ENCODE results near the gene ZMIZ1.

The ZMIZ1 gene

DNA sequence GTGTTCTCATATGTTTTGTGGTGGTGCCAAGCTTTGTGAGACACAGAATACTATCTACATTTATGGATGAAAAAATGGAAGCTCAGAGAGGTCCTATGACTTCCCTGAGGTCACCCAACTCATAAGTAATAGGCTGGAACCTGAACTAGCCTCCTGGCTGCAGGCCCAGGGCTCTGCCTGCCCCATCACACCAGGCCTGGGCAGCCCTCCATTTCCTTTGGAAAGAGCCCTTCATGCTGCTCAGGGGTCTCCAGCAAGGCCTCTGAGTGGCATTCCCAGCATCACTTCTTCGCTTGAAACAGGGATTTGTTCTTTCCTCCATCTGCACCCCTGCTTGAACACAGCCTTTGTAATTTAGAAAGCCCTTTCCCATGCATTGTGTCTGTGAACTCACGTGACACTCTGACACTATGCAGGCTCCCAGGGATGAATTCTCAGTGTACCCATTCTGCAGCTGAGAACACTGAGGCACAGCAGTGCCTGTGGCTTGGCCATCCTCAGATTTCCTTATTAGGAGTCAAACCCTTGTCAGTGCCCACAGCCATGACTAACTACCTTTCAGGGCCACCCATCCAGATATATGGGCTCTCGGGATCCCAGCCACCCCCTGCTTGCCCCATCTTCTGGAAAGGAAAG lies 150.7 kb downstream of the ZMIZ1 start:
- no peak for DNase-seq

DNA sequence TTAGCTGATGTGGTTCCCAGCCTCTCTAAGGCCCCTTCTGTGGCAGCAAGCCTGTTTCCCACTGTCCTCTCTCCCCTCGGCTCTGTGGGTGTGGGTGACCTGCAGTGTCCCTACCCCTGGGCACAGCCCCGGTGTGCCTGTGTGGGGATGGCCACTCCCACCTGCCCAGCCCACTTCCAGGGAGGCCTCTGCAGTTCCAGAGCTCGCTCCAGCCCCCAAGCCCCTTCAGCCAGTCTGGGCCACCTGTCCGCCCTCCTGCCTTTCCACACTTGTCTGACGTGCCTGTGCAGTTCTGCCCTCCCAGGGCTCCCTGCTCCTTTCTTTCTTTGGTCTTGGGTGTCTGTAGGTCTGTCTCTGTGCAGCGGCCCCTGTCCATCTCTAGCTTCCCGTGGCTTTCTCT lies 151.5 kb downstream of the ZMIZ1 start:
- DNase-seq = no peak

- DNase-seq = no peak
Measured at GRCh38 chr10:79221110-79222051, 152.6 kb downstream of the ZMIZ1 start.

- DNase-seq = no peak
Measured at GRCh38 chr10:79222186-79222585, 153.4 kb downstream of the ZMIZ1 start.

GRCh38 chr10:79223091-79224048 lies 154.6 kb downstream of the ZMIZ1 start:
- no peak for DNase-seq

DNA sequence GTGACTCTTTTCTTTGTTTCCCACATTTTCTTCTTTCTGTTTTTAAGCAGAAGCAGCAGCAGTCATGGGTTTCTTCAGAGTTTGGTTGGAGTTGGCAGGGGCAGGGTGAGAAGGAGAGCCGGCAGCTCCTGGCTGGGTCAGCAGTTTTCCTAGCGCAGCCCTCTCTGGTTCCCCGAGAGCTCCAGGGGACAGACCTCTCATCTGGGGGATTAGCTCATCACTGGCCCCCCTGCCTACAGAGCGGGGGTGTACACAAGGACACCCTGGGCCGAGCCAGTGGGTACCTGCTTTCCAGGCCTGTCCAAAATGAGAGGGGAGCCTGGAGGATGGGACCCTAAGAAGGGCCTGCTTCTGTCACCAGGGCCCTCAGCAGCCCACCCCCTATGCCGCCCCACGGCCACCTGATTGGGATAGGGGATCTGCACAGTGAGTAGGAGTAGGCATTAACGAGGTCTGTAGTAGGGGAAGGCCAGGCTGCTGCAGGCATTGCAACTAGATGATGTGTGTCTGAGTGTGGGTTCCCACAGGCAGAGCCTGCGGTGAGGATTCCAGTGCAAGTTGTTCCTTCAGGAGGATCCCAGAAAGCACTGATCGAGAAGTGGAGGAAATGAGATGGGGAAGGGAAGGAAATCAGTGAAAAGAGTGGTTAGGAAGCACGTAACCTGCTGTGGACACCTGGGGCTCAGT lies 155.6 kb downstream of the ZMIZ1 start:
- DNase-seq = no peak

- DNase-seq = no peak
Measured at GRCh38 chr10:79224992-79225391, 156.2 kb downstream of the ZMIZ1 start.

DNA sequence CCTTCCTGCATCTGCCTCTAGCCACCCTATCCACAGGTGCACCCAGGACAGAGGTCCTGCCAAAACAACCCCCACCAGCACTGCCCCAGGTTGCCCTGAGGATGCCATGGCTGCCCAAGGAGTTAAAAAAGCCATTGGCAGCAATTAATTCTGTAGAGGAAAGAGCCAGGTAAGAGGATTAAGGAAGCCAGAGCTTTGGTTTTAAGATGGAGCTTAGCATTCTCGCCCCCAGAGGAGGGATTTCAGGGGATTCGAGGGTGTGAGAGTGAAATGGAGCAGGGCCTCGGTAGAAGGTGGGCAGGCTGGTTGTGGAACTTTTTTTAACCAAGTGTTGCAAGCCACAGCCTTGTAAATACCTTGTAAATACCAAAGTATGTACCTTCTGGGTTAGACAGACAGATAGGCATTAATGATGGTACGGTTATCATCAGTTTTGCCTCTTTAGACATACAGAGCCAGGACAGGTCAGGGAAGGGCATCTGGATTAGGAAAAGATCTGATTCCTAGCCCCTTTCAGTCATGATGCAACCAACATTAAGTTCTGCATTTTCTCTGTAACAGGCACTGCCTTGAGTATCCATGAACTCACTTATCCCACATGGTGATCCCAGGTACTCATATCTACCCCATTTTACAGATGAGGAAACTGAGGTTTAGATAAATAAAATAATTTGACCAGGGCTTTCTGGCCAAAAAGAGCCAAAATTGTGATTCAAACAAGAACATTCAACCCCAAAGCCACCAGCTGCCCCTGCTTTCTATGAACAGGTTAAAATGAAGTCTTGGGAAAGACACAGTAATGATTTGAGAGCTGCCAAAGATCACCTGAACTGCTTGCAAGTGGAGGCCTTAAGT lies 157.9 kb downstream of the ZMIZ1 start:
- DNase-seq = no peak

DNA sequence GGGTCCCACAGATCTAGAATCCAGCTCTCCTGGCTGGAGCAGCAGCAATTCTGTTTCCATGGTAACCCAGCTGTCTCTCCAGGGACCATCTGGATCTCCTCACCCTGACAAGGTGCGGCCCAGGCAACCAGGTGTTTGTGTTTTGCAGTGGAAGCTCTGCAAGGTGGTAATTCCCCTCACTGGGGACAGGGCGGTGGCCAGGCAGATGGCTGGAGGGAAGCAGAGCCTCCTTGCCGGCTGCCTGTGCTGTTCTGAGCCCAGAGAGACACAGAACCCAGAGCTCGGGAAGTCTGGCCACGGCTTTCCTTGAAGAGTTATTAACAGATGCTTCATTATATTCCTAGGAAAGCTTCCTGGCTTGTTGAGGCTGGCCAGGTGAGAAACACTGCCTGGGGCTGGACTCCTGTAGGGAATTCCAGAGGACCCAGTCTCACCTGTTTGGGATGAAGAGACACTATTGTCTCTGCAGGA lies 160.3 kb downstream of the ZMIZ1 start:
- DNase-seq = no peak

DNA sequence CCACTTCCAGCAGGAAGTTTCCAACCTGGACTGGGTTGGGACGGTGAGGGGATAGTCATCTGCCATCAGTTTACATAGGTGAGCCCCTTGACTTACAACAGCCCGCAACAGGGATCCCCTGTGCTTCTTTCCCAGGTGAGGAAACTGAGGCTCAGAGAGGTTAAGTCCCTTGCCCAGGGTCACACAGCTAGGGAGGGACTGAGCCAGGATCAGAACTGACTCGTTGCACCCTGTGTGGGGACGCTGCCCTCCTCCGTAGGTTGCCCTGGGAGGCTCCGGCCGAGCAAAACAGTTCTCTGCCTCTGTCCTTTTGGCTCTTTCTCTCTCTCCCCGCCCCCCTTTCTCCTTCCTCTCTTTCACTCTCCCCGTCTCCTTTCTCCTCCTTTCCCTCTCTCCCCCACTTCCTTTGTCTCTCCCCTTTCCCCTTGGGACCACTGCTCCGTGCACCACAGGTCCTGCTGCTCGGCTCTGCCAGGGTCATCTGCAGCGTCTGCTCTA lies 161.1 kb downstream of the ZMIZ1 start:
- DNase-seq = no peak

DNA sequence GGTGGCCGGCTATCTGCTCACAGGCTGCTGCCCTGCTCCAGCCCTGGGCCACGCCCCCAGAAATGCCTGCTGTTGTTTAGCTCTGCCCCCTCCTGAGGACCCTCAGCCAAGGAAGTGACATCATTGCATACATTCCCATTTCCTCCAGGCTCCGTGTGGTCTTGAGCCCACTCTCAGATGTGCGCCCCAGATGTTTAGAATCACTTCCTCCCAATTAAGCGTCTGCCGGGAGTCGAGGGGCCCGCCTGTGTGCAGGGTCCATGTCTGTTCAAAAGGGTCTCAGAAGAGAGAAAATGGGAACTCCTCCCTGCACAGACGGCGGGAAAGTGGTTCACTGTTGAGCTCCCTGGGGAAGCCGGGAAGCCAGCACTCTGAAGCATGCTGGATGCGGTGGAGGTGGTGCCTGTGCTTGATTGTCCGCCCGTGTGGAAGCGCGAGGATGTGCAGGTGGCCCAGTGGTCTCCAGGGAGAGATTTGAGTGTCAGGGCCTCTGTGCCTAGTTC lies 161.6 kb downstream of the ZMIZ1 start:
- DNase-seq = no peak

DNA sequence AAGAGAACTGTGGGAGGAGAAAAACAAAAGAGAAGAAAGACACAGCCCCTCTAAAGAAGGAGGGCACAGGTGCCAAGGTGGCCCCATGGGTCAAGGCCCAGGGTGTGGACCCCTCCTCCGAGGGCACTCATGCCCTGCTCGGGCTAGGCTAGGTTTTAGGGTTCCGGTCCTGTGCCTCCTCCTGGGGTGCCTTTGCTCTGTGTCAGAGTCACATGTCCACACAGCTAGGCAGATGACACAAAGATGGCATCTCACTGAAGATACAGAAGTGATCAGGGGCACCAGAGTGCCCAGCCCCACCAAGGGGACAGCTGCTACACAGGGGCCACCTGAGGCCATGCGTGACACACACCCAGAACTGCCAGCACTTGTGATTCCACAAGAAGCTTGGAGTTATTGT lies 162.1 kb downstream of the ZMIZ1 start:
- DNase-seq = no peak

DNA sequence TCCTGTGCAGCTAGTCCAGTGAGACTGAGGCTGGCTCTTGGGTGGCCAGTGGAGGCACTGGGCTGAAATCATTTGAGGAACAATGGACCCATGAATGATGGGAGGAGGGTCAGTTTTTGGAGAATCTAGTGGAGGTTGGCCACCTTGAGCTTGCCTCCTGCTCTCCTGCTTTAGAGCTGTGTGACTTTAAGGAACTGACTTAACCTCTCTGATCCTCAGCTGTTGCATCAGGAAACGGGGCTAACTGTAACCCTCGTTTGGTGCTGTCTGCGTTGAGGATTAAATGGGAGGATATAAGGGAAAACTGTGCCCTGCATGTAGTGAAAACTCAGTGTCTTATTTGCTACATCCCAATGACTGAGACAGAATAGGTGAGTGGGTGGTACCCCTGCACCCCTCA lies 163.1 kb downstream of the ZMIZ1 start:
- DNase-seq = no peak

- no peak for DNase-seq
Measured at GRCh38 chr10:79232864-79233263, 164.1 kb downstream of the ZMIZ1 start.

- no peak for DNase-seq
Measured at GRCh38 chr10:79234391-79235315, 165.9 kb downstream of the ZMIZ1 start.

DNA sequence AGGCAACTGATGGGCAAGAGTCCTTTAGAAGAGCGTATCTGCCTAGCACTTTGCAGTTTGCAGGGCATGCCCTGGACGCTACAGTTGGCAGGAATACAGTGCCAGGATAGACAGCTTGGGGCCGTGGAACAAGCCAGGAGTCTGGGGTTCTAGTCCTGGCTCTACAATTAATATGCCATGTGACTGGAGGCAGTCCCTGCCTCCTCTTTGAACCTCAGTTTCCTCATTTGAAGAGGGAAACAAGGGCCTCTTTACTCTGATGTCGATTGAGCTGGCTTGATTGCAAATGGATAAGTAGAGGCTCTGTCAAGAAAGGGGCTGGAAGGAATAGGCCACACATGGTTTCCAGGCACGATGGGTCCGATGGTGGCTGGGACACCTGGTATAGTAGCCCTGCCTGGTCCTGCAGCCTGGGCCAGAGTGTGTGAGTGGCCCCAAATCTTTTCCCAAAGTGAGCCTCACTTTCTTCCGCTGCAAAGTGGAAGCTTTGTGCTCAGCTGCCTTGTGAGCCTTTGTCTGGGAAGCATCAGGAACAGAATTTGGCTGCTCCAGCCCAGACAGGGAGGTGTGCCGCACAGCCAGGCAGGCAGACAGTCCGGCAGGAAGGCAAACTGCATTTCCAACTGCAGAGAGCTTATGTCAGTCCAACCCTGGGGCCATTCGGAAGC lies 167.1 kb downstream of the ZMIZ1 start:
- DNase-seq = no peak

- DNase-seq = no peak
Measured at GRCh38 chr10:79236433-79236765, 167.6 kb downstream of the ZMIZ1 start.

DNA sequence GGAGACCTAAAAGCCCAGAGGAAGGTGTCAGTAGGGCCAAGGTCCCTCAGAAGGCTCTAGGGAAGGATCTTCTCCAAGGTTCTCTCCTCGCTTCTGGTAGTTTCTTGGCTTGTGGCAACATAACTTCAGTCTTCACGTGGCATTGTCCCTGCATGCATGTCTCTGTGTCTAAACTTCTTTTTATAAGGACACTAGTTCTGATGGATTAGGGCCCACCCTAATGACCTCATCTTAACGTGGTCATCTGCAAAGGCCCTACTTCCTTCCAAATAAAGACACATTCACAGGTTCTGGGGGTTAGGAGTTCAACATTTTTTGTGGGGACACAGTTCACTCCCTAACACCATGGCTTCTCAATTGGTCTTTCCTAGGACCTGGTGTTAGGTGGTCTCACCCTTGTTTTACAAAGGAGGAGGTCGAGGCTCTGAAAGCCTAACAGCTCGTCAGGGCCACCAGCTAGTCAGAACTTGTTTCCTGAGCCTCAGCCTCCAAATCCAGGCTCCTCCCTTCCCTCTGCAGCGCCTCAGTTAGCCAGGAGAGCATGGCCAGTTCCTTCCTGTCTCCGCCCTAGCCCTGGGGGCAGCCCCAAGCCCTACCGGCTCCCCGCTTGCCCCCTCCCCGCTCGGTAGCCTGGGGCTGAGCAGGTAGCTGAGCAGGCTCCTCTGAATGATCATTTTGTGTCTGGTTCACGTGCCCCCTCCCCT lies 168.8 kb downstream of the ZMIZ1 start:
- DNase-seq = no peak

- DNase-seq = no peak
Measured at GRCh38 chr10:79238158-79238520, 169.4 kb downstream of the ZMIZ1 start.

All from SHP77 (cell line).